ENCODE data around the gene STK32A.

- TF ChIP-seq CTCF (IDR thresholded peaks at IDR 0.05) (no peak), POLR2A (IDR thresholded peaks at IDR 0.05) (no peak)
Measured at GRCh38 chr5:147400881-147401280, 166.1 kb downstream of the STK32A start.

Measured in heart left ventricle (tissue), 13 donors.